T follicular helper cell (primary cell): Measurements from ENCODE around the gene ADGRE1.

Experiments
- DNase-seq: peaks from one replicate; pipeline ENCODE4 v3.0.0-alpha.2; 2020; ENCODE audit warnings: low read depth

ADGRE1 gene

DNA sequence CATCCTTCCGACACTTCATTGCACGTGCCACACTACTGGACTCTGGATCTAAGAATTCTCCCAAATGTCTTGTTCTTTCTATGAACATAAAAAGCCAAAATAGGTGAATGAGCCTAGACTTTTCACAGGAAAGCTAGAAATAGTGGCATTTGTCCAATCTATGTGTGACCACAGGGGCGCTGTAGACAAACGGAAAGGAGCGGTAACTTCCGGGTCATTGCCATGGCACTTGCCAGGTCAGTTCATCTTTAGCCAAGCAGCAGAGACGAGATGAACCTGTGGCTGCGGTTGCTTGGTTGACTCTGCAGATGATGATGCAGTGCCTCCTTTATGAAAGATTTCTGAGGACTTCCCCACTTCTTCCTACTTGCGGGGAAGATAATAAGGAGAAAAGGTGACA is 65.6 kb downstream of the ADGRE1 start:
- DNase-seq = no peak

DNA sequence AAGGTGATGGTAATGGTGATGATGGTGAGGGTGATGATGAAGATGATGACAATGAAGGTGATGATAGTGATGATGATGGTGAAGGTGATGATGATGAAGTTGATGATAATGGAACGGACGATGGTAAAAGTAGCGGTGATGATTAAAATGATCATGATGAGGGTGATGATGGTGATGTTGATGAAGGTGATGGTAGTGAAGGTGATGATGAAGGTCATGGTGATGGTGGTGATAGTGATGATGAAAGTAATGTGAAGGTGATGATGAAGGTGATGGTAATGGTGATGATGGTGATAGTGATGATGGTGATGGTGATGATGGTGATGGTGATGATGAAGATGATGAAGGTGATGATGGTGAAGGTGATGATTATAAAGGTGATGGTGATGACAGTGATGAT is 67.7 kb downstream of the ADGRE1 start:
- no peak for DNase-seq

DNA sequence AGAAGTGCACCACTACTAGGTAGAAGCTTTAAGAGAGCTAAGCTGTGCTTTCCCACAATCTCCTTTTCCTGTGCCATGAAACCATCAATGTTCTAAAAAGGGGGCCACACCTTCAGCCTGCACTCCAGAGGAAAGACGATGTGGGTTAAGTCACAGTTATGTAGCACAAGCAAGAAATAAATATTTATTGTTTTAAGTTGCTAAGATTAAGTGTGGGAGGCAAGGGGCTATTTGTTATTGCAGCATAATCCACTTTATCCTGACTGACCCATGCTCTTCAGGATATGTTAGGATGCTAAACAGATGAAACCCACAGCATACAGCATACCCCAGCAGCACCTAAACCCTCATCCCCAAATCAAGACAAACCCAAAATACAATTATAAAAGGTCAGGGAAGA is 69.2 kb downstream of the ADGRE1 start:
- DNase-seq = no peak

DNA sequence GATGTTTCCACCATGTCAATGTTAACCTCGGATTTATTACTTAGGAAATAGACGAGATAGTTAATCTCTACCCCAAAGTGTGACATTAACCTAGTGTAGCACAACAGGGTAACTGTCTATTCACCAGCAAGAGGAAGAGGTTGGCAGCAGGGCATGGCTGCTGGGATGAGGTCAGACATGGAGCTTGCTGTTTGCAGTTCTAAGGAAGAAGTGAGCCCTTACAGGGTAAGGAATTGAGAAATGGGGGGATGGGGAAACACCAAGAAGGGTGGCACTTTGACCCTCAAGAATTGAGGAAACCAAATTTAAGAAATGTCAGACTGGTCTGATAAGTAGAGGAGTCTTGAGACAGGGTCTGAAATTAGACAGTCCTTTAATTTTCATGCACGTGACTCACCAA is 71.4 kb downstream of the ADGRE1 start:
- DNase-seq = no peak

DNA sequence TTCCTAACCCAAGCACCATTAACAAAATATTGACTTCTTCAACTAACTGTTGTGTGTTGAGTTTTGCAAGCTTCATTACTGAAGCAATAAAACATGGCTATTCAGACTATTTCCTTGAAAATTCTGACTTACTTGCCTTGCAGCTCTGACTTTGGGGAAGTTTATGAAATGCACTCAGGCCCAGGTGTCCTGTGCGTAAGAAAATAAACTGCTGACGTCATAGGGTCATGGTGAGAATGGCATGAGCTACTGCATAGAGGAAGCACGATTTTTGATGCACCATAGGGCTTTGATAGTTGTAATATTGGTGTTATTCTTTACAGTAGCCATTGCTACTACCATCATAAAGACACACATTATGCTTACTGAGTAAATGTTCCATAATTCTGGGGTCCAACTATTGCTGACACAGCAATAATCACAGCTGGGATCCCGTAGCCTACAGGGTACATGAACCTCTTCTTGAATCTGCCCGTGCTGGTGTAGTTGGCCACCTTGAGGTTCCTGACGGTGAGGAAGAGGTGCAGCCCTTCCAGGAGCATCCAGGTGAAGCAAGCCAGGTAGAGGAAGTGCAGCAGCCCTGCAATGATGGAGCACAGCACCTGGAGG is 76.0 kb downstream of the ADGRE1 start:
- DNase-seq = no peak

DNA sequence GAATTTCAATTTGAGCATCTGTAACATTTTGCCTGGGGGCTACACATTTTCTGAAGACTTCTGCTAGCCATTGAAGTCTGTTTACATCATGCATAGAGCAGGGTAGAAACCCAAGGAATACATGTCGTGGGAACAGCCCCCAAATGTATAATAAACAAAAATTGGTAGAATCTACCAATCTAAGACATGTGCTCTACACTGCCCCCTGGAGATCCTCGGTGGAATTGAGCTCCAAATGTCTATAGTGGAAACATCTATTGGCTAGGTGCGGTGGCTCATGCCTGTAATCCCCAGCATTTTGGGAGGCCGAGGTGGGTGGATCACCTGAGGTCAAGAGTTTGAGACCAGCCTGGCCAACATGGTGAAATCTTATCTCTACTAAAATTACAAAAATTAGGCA is 76.6 kb downstream of the ADGRE1 start:
- DNase-seq = peak; percentile 18

DNA sequence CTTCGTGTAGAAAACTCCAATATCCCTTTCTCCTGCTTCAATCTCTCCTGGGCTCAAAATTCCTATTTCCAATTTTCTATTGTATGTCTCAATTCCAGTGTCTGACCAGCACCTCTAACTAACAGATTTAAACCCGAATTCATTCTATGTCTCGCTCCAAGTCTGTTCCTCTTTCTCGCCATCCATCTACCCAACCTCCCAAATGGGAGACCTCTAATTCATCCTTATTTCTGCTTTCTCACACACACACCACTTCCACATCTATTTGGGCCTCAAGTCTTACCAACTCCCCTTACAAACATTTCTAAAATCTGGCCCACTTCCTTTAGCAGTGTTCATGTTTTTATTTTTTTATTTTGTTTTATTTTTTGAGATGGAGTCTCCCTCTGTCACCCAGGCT is 80.6 kb downstream of the ADGRE1 start:
- DNase-seq = no peak

DNA sequence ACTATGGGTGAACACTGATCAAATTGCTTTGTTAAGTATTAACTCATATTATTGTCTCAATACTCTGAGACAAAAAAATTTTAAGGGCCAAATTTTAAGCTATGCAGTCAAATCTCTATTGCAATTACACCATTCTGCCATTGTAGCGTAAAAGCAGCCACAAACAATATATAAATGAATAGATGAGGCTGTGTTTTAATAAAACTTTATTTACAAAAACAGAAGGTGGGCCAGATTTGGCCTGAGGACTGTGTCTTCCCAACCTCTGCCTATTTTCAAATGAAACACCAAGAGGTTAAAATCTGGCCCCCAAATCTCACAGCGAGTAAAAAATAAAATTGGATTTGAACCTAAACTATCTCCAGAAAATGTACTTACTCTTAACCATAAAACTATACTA is 82.1 kb downstream of the ADGRE1 start:
- DNase-seq = no peak

DNA sequence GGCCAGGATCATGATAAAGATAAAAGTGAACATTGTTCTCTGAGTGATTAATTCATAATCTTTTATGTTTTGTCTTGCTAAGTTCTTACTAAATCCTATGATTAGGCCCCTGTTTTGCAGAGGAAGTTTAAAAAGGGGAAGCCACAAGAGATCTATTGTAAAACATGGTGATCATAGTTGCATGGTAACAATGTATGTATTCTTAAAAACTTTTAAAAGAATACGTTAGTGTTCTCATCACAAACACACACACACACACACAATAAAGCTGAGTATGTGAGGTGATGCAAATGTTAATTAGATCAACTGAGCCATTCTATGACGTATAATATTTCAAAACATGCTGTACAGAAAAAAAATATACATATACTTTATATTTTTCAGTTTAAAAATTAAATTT is 82.6 kb downstream of the ADGRE1 start:
- DNase-seq = no peak

DNA sequence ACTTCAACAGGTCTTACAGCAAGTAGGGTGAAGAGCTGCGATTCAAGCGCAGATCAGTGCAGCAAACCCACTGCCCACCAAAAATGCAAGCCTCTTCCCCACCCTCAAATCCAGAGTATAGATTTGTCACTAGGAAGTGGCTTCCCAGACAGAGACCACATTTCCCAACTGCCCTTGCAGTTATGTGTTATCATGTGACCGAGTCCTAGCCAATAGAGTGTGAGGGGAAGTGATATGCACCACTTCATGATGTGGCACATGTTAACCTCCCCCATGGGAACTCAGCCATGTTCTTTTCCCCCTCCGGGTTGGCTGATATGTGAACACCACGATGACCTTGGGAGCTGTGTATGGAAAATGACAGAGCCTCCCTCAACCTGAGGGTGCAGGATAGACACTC is 83.1 kb downstream of the ADGRE1 start:
- no peak for DNase-seq

DNA sequence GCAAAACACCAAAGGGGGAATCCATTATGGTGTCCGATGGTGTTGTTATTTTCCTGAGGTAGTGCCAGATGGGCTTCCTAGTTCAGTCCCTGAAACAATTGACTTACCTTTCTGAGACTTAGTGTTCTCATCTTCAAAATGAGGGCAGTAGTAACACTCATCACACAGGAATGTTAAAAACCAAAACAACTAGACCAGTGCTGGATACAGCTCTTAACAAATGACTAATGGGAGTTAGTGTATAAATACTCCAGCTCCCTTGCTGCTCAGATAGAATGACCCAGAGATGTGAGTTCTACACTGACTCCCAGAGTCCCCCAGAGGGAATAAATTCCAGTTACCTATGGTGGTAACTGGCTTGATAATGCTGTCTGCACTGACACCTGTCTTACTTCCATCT is 84.0 kb downstream of the ADGRE1 start:
- no peak for DNase-seq

DNA sequence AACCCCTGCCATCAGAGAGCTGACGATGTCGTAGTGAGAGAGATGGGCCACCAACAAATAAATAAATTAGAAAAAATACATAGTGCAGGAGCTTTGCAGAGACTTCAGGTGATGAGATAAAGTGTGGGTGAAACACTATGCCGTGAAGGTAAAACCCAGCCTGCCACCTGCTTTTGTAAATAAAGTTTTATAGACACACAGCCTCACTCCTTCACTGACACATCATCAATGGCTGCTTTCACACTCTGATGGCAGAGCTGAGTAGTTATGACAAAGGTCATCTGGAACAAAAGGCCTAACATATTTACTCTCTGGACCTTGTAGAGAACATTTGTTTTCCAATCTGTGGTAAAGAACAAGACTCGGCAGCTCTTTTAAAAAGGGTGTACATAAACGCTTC is 88.8 kb downstream of the ADGRE1 start:
- DNase-seq = no peak

DNA sequence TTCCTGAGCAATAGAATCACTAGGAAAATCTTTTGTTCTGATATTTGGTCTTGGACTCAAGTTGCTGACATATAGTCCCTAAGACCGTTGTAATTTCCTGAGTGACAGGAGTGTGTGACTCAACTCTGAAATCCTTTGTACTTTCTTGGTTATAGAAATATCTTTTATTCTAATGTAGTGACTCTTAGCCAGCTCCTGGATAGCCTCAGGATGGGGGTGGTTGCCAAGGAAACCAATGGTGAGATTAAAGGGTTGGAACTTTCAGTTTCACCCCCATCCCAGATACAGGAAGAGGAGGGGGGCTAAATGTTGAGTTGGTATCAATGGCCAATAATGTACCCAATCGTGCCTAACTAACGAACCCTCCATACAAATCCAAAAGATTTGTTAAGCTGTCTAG is 92.0 kb downstream of the ADGRE1 start:
- DNase-seq = no peak

DNA sequence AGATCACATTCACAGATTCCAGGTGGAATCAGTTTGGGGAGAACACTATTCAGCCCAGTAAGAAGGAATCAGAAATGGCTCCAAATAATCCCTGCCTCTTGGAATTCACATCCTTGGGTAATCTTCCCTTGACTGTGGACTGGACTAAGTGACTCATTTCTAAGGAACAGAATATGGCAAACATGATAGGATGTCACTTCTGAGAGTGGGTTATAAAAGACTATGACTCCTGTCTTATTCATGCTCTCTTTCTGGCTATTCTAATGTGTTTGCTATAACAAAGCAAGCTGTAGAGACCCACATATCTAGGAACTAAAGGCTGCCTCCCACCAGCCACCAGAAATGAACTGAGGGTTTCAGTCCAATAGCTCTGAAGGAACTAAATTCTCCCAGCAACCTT is 96.1 kb downstream of the ADGRE1 start:
- DNase-seq = no peak

DNA sequence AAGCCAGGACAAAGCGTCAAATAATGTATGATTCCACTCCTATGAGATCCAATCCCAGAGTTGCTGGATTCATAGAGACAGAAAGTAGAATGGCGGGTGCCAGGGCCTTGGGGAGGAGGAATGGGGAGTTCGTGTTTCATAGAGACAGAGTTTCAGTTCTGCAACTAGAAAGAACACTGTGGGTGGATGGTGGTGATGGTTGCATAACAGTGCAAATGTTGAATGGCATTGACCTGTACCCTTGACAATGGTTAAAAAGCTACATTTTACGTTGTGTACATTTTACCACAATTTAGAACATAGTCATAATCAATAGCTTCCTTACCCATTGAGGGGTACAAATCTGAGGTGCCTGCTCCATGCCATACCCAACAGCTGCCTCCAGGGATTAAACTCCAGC is 100.5 kb downstream of the ADGRE1 start:
- no peak for DNase-seq

DNA sequence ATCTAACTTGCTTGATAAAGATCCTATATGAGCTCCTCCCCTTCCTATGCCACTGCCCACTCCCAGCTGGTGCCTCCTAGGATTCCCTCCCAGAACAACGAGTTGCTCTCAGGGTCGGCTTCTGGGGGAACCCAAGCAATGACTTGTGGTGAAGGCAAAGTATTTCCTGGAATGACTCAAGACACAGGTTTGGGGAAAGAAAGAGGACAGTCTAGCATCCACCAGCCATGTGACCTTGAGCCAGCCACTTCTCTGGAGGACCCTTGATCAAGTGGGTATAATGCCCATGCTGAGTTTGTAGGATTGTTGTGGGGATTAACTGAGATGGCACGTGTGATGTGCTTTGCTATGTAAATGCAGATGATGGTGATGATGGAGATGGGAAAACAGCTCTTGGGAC is 100.9 kb downstream of the ADGRE1 start:
- no peak for DNase-seq
